K562 (cell line): ENCODE data around the gene UVRAG. TPM values are rescaled to one million over a fixed set of nuclear protein-coding genes. Genes with fewer than 3 reads are reported as not detected.

ENCODE experiments used
- ATAC-seq: fragments of 200-7000 bp; cut with Tn5 transposase; 3 replicates; pipeline ENCODE4 v1.9.1; 2020; ENCODE audit warnings: moderate library complexity
- BruUV-seq: library from RNA; stranded (reverse); fragments of 400-500 nt; replicated peaks from 2 replicates; lab custom pipeline; 2021; lab: Mats Ljungman, UMichigan
- CTCF ChIA-PET: fragments of 300-600 bp; formaldehyde crosslinking; extraction: SDS; loops from one replicate; lab custom pipeline; 2021; ENCODE audit warnings: low intra/inter-chr PET ratio; lab: Yijun Ruan, JAX
- POLR2A ChIA-PET: fragments of 300-600, 350-650 bp; sonication (Branson Sonifier 250); formaldehyde crosslinking; extraction: SDS; loops from one replicate; lab custom pipeline; 2021; ENCODE audit warnings: antibody characterized with exemption, inconsistent platforms; lab: Yijun Ruan, JAX
- DNase-seq, 4 experiments: peaks; one replicate each; pipeline versions ENCODE4 v3.0.0 to v3.0.0-alpha.2; 2011 to 2018; ENCODE audit warnings: low spot score in 3 of 4, mixed read lengths in 3 of 4; ENCODE audit errors: extremely low read depth in 1 of 4
- FAIRE-seq: peaks from 2 replicates; lab custom pipeline; 2011; peaks lifted over from hg19 to GRCh38; lab: Jason Lieb, UNC
- H2AFZ ChIP-seq: 2 replicates; pipeline ENCODE4 v1.6.0; 2011; ENCODE audit warnings: low read depth, low read length, control low read depth, inconsistent platforms
- H3K27ac ChIP-seq: fragments of 200-600 bp; 3 replicates; pipeline ENCODE4 v1.8.0; 2011; ENCODE audit warnings: low read depth, mild to moderate bottlenecking, control low read depth, inconsistent platforms, low read length, moderate library complexity, mixed read lengths; ENCODE audit errors: extremely low read depth
- H3K27me3 ChIP-seq, 2 experiments: fragments of 300-600 bp in 1 of 2; 2 replicates in 1 of 2; 3 replicates in 1 of 2; pipeline versions ENCODE4 v1.6.0 to v1.8.0; 2011; ENCODE audit warnings: inconsistent platforms in 2 of 2, low read length in 2 of 2, mild to moderate bottlenecking in 1 of 2, mixed read lengths in 1 of 2, moderate library complexity in 1 of 2; ENCODE audit not compliant: control insufficient read depth in 2 of 2, insufficient read depth in 2 of 2
- H3K36me3 ChIP-seq: fragments of 300-600 bp; 3 replicates; pipeline ENCODE4 v1.8.0; 2011; ENCODE audit warnings: mild to moderate bottlenecking, low read length, inconsistent platforms; ENCODE audit not compliant: control insufficient read depth, insufficient read depth
- H3K4me1 ChIP-seq, 2 experiments: fragments of 200-600 bp in 1 of 2; replicated peaks in 1 of 2; 2 replicates in 1 of 2; 3 replicates in 1 of 2; pipeline versions ENCODE4 v1.5.1 to v1.8.0; 2011; ENCODE audit warnings: inconsistent platforms in 2 of 2, low read length in 2 of 2, mild to moderate bottlenecking in 1 of 2, mixed read lengths in 1 of 2, moderate library complexity in 1 of 2; ENCODE audit not compliant: control insufficient read depth in 2 of 2, insufficient read depth in 2 of 2
- H3K4me2 ChIP-seq: 2 replicates; pipeline ENCODE4 v1.6.1; 2011; ENCODE audit warnings: low read length, control low read depth, inconsistent platforms, mixed read lengths; ENCODE audit not compliant: insufficient read depth
- H3K4me3 ChIP-seq: fragments of 200-600 bp; sonication (generic), shearing (Covaris generic); 2 replicates; pipeline ENCODE4 v1.5.1; 2016; ENCODE audit warnings: control low read depth, inconsistent platforms
- H3K79me2 ChIP-seq: fragments of 200-600 bp; 3 replicates; pipeline ENCODE4 v1.8.0; 2011; ENCODE audit warnings: low read length, inconsistent platforms; ENCODE audit not compliant: control insufficient read depth, insufficient read depth
- H3K9ac ChIP-seq, 2 experiments: 2 replicates each; pipeline versions ENCODE4 v1.6.0 to v1.6.1; 2011; ENCODE audit warnings: low read depth in 2 of 2, low read length in 2 of 2, control low read depth in 1 of 2, inconsistent platforms in 1 of 2, mild to moderate bottlenecking in 1 of 2, mixed read lengths in 1 of 2; ENCODE audit not compliant: insufficient read depth in 1 of 2
- H3K9me1 ChIP-seq: one replicate; pipeline ENCODE4 v1.6.0; 2011; ENCODE audit warnings: inconsistent platforms, mild to moderate bottlenecking, low read length, moderate library complexity; ENCODE audit not compliant: control insufficient read depth, insufficient read depth
- H3K9me3 ChIP-seq: replicated peaks from 2 replicates; pipeline ENCODE4 v1.5.1; 2011; ENCODE audit warnings: low read depth, low read length, inconsistent platforms; ENCODE audit not compliant: control insufficient read depth, insufficient read depth
- H4K20me1 ChIP-seq: replicated peaks from 2 replicates; pipeline ENCODE4 v1.6.1; 2011; ENCODE audit warnings: low read length, inconsistent platforms, mixed read lengths; ENCODE audit not compliant: control insufficient read depth, insufficient read depth
- BCOR ChIP-seq: fragments of 450-650 bp; IDR thresholded peaks from 2 replicates; pipeline ENCODE4 v1.6.1; 2016
- CHD2 ChIP-seq: IDR thresholded peaks from 2 replicates; pipeline ENCODE4 v1.6.1; 2011; ENCODE audit warnings: low read depth, low read length
- ELK3 ChIP-seq: fragments of 450-650 bp; formaldehyde crosslinking; IDR thresholded peaks from 2 replicates; pipeline ENCODE4 v1.4.0; 2020; ENCODE audit warnings: mild to moderate bottlenecking
- GTF2A2 ChIP-seq: IDR thresholded peaks from 2 replicates; pipeline ENCODE4 v1.6.1; 2016; ENCODE audit warnings: mild to moderate bottlenecking, missing genetic modification characterization, missing compliant biosample characterization
- KHSRP ChIP-seq: fragments of 450-650 bp; IDR thresholded peaks from 2 replicates; pipeline ENCODE4 v1.6.1; 2017
- NCOR1 ChIP-seq: fragments of 450-650 bp; IDR thresholded peaks from 2 replicates; pipeline ENCODE4 v1.6.1; 2016; ENCODE audit warnings: mild to moderate bottlenecking, moderate library complexity
- NFXL1 ChIP-seq: fragments of 450-650 bp; formaldehyde crosslinking; IDR thresholded peaks from 2 replicates; pipeline ENCODE4 v1.4.0; 2021; ENCODE audit warnings: mild to moderate bottlenecking
- POLR2H ChIP-seq: IDR thresholded peaks from 2 replicates; pipeline ENCODE4 v1.6.1; 2016; ENCODE audit warnings: missing genetic modification characterization, low read depth, mild to moderate bottlenecking, control low read depth, missing compliant biosample characterization, moderate library complexity
- STAT6 ChIP-seq: sonication (generic); formaldehyde crosslinking; IDR thresholded peaks from 2 replicates; pipeline ENCODE4 v1.8.1; 2023; ENCODE audit warnings: mild to moderate bottlenecking, missing genetic modification reagents
- TFE3 ChIP-seq: fragments of 450-650 bp; formaldehyde crosslinking; IDR thresholded peaks from 2 replicates; pipeline ENCODE4 v1.4.0; 2020; ENCODE audit warnings: mild to moderate bottlenecking, mixed read lengths
- WGBS: fragments of 100-300 bp; shearing (Covaris generic); methylation state at CpG from one replicate; pipeline ENCODE4 v1.1.6; 2016; ENCODE audit warnings: low coverage, mixed read lengths; ENCODE audit not compliant: insufficient coverage; ENCODE audit errors: missing lambda C conversion rate; 5-methylcytosine and 5-hydroxymethylcytosine counted together
- in situ Hi-C: fragments of 300-500 bp; cut with MboI; formaldehyde crosslinking; loops from 4 replicates; pipeline ENCODE4 v1.15.0; 2018; ENCODE audit warnings: inconsistent platforms, mixed read lengths
- intact Hi-C: fragments of 100-400 bp; cut with micrococcal nuclease; formaldehyde crosslinking; loops from 2 replicates; pipeline ENCODE4 v1.14.2; 2022
- polyA plus RNA-seq, 8 experiments: library from polyadenylated mRNA; depleted of rRNA in 4 of 8; stranded (reverse) in 5 of 8; unstranded in 3 of 8; fragments of >200 nt; fragmentation: Nextera tagmentation in 2 of 8; fragmentation: Illumina TruSeq in 1 of 8; extraction: Ambion mirVana in 2 of 8; extraction: Trizol in 1 of 8; gene quantifications; 2 replicates each; pipeline versions ENCODE4 v1.2.1 to v1.2.3, GENCODE V29; 2011 to 2014; ENCODE audit warnings: inconsistent platforms in 1 of 8, missing spikeins in 1 of 8
- total RNA-seq, 7 experiments: library from RNA; depleted of rRNA in 6 of 7; stranded (reverse); fragments of >200 nt in 6 of 7; fragmentation: Illumina TruSeq in 2 of 7; extraction: Trizol in 2 of 7; gene quantifications; 2 replicates each; pipeline versions ENCODE4 v1.2.1 to v1.2.3, GENCODE V29; 2011 to 2021; ENCODE audit warnings: low replicate concordance in 1 of 7

Gene UVRAG
- total and polyA plus RNA-seq, 9 of the 15 experiments (the other 6 are each of a cell fraction or from before 2014, with no cell fraction given) = 3.1 to 17.8 (median 12.4) TPM

- no peak overlapping the region for H3K4me2 ChIP-seq
- no peaks in the 10 kb centered on the region for H3K9me1 ChIP-seq
- intact Hi-C loops (no loop called here), in situ Hi-C loops (no loop called here)
- no peak for TF ChIP-seq KHSRP
- H2AFZ ChIP-seq = no peak overlapping the region
- no peaks in the 10 kb centered on the region for H3K27me3 ChIP-seq
- no peaks in the 10 kb centered on the region for H3K9me3 ChIP-seq
- FAIRE-seq = no peak
- WGBS = 96% methylated on average over 3 of the region's 3 CpGs
- no peaks in the 10 kb centered on the region for H4K20me1 ChIP-seq
- POLR2A ChIA-PET = interaction anchor here (1.1 kb wide), 1 partner anchor 11 kb away, joined by 3 read pairs; no protein-coding TSS in a partner anchor
- no peak overlapping the region for H3K27ac ChIP-seq
- no peak for DNase-seq
- no peak for ATAC-seq
- H3K9ac ChIP-seq = no peak overlapping the region
- BruUV-seq = no TSS peak
- H3K4me3 ChIP-seq = no peak overlapping the region
- H3K79me2 ChIP-seq = no peaks in the 10 kb centered on the region
- H3K4me1 ChIP-seq = no peaks in the 10 kb centered on the region
- no peaks in the 10 kb centered on the region for H3K36me3 ChIP-seq
- CTCF ChIA-PET = no interaction called here
Measured at GRCh38 chr11:76049511-76049910, 234.5 kb downstream of the UVRAG start.

GRCh38 chr11:76051937-76052336 is 236.9 kb downstream of the UVRAG start:
- Histone ChIP-seq H2AFZ (no peak overlapping the region), H3K27ac (no peak overlapping the region), H3K79me2 (no peaks in the 10 kb centered on the region), H3K4me2 (no peak overlapping the region), H3K27me3 (no peaks in the 10 kb centered on the region), H4K20me1 (no peaks in the 10 kb centered on the region), H3K9ac (no peak overlapping the region), H3K9me3 (no peaks in the 10 kb centered on the region), H3K4me1 (no peaks in the 10 kb centered on the region), H3K4me3 (no peak overlapping the region), H3K36me3 (no peaks in the 10 kb centered on the region), H3K9me1 (no peaks in the 10 kb centered on the region)
- DNase-seq = no peak
- ATAC-seq = no peak
- CTCF ChIA-PET = no interaction called here
- no peak for FAIRE-seq
- POLR2A ChIA-PET = no interaction called here
- 71% methylated on average over 2 of the region's 2 CpGs for WGBS
- in situ Hi-C loops (no loop called here), intact Hi-C loops (no loop called here)
- no TSS peak for BruUV-seq
- TF ChIP-seq CHD2 (no peak), NCOR1 (no peak), NFXL1 (CRISPR knock-in tag) (no peak), TFE3 (CRISPR knock-in tag) (no peak), POLR2H (no peak), ELK3 (no peak), BCOR (no peak), STAT6 (CRISPR knock-in tag) (no peak), GTF2A2 (tag) (no peak)
